WTC11 (cell line): Measurements from ENCODE around the gene INVS. TPM values are rescaled to one million over a fixed set of nuclear protein-coding genes. Genes with fewer than 3 reads are reported as not detected.

Source experiments
- ATAC-seq: fragments of 200-7000 bp; cut with Tn5 transposase; 2 replicates; pipeline ENCODE4 v1.10.0; 2021; ENCODE audit warnings: mild to moderate bottlenecking, moderate library complexity
- CTCF ChIA-PET: fragments of 300-600 bp; sonication (Branson Sonifier 250); formaldehyde crosslinking; loops from one replicate; lab custom pipeline; 2021; ENCODE audit warnings: antibody characterized with exemption; lab: Charles Lee
- POLR2A ChIA-PET: fragments of 350-600 bp; sonication (Branson Sonifier 250); formaldehyde crosslinking; loops from one replicate; lab custom pipeline; 2021; ENCODE audit warnings: antibody characterized with exemption; lab: Charles Lee
- DNase-seq: peaks from one replicate; pipeline ENCODE4 v3.0.0; 2021; ENCODE audit warnings: low spot score
- H3K27ac Mint-ChIP-seq: 2 replicates; pipeline ENCODE4 v1.8.0; 2021; ENCODE audit warnings: mixed read lengths
- H3K27me3 Mint-ChIP-seq: 2 replicates; pipeline ENCODE4 v1.8.0; 2021; ENCODE audit warnings: low read depth, mild to moderate bottlenecking, moderate library complexity, mixed read lengths
- H3K36me3 Mint-ChIP-seq: 2 replicates; pipeline ENCODE4 v1.8.0; 2021; ENCODE audit warnings: mixed read lengths
- H3K4me1 Mint-ChIP-seq: 2 replicates; pipeline ENCODE4 v1.8.0; 2022; ENCODE audit warnings: mixed read lengths
- H3K4me3 Mint-ChIP-seq: 2 replicates; pipeline ENCODE4 v1.8.0; 2021; ENCODE audit warnings: mild to moderate bottlenecking, moderate library complexity, mixed read lengths
- H3K9me3 Mint-ChIP-seq: 2 replicates; pipeline ENCODE4 v1.8.0; 2021; ENCODE audit warnings: mixed read lengths
- CREB1 ChIP-seq: sonication (generic); formaldehyde crosslinking; IDR thresholded peaks from 2 replicates; pipeline ENCODE4 v1.8.0; 2023; ENCODE audit warnings: mild to moderate bottlenecking, missing genetic modification reagents
- CREM ChIP-seq: sonication (generic); formaldehyde crosslinking; IDR thresholded peaks from 2 replicates; pipeline ENCODE4 v1.8.1; 2022; ENCODE audit warnings: mild to moderate bottlenecking, missing genetic modification reagents, moderate library complexity
- ESRRA ChIP-seq: sonication (generic); formaldehyde crosslinking; IDR thresholded peaks from 2 replicates; pipeline ENCODE4 v1.8.1; 2022; ENCODE audit warnings: mild to moderate bottlenecking, missing genetic modification reagents, borderline replicate concordance
- KAT7 ChIP-seq: sonication (generic); formaldehyde crosslinking; IDR thresholded peaks from 2 replicates; pipeline ENCODE4 v1.8.1; 2023; ENCODE audit warnings: missing genetic modification reagents, mild to moderate bottlenecking, borderline replicate concordance
- NR1H2 ChIP-seq: sonication (generic); formaldehyde crosslinking; IDR thresholded peaks from 2 replicates; pipeline ENCODE4 v1.9.0; 2021; ENCODE audit warnings: mild to moderate bottlenecking, moderate library complexity, missing genetic modification reagents
- ZNF232 ChIP-seq: sonication (generic); formaldehyde crosslinking; IDR thresholded peaks from 2 replicates; pipeline ENCODE4 v1.8.0; 2022; ENCODE audit warnings: mild to moderate bottlenecking, missing genetic modification reagents
- ZNF396 ChIP-seq: fragments of 250-450 bp; sonication (Bioruptor Pico); IDR thresholded peaks from 2 replicates; pipeline ENCODE4 v1.8.0; 2021; ENCODE audit warnings: mild to moderate bottlenecking, moderate library complexity, borderline replicate concordance
- ZNF416 ChIP-seq: fragments of 250-450 bp; sonication (Bioruptor Pico); IDR thresholded peaks from 2 replicates; pipeline ENCODE4 v1.9.0; 2021; ENCODE audit warnings: mild to moderate bottlenecking, inconsistent platforms
- total RNA-seq: library from RNA; stranded (reverse); gene quantifications from 3 replicates; pipeline ENCODE4 v1.2.3, GENCODE V29; 2021
- TF ChIP-seq, protein P1 (sequence below): sonication (generic); formaldehyde crosslinking; IDR thresholded peaks from 2 replicates; pipeline ENCODE4 v1.8.0; 2023; ENCODE audit warnings: mild to moderate bottlenecking, missing genetic modification reagents
- TF ChIP-seq, protein P2 (sequence below): sonication (generic); formaldehyde crosslinking; IDR thresholded peaks from 2 replicates; pipeline ENCODE4 v1.8.0; 2022; ENCODE audit warnings: mild to moderate bottlenecking, missing genetic modification reagents
- TF ChIP-seq, protein P3 (sequence below): fragments of 200-600 bp; IDR thresholded peaks from 2 replicates; pipeline ENCODE4 v1.8.0; 2022; ENCODE audit warnings: antibody characterized with exemption
- TF ChIP-seq, protein P4 (sequence below): fragments of 250-450 bp; sonication (Bioruptor Pico); IDR thresholded peaks from 2 replicates; pipeline ENCODE4 v1.9.0; 2021; ENCODE audit warnings: mild to moderate bottlenecking
- TF ChIP-seq, protein P5 (sequence below): sonication (generic); formaldehyde crosslinking; IDR thresholded peaks from 2 replicates; pipeline ENCODE4 v1.8.0; 2022; ENCODE audit warnings: mild to moderate bottlenecking, missing genetic modification reagents
- TF ChIP-seq, protein P6 (sequence below): fragments of 250-450 bp; sonication (Bioruptor Pico); IDR thresholded peaks from 2 replicates; pipeline ENCODE4 v1.9.0; 2021; ENCODE audit warnings: mild to moderate bottlenecking, borderline replicate concordance
- TF ChIP-seq, protein P7 (sequence below): sonication (generic); formaldehyde crosslinking; IDR thresholded peaks from 2 replicates; pipeline ENCODE4 v1.8.1; 2023; ENCODE audit warnings: mild to moderate bottlenecking, missing genetic modification reagents, moderate library complexity
- TF ChIP-seq, protein P8 (sequence below): fragments of 250-450 bp; sonication (Bioruptor Pico); IDR thresholded peaks from 2 replicates; pipeline ENCODE4 v1.9.0; 2021; ENCODE audit warnings: mild to moderate bottlenecking
- TF ChIP-seq, protein P9 (sequence below): sonication (generic); formaldehyde crosslinking; IDR thresholded peaks from 2 replicates; pipeline ENCODE4 v1.8.1; 2022; ENCODE audit warnings: low read depth, mild to moderate bottlenecking, moderate library complexity, missing genetic modification reagents, borderline replicate concordance
- TF ChIP-seq, protein P10 (sequence below): sonication (generic); formaldehyde crosslinking; IDR thresholded peaks from 2 replicates; pipeline ENCODE4 v1.8.1; 2023; ENCODE audit warnings: mild to moderate bottlenecking, moderate library complexity, missing genetic modification reagents

Gene INVS
- total RNA-seq, 1 experiment from 2014 or later = 8.1 TPM

DNA sequence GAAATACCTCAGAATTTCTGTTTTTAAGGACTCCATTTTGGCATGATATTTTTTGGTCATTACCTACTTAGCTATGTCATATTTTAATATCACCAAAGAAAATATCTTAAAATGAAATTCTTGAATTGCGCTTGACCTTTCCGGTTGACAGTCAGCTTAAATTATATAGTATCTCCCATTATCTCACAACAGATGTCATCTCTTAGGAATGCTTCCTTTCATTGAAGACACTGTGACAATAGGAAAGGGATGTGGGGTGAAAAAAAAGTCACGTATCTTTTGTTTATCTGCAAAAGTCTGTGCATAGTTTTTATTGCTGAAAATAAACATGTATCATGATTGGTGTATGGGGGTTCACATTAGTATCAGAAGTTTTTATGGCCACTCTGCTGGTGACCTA, 105.8 kb downstream of the INVS start (continued):
- TF ChIP-seq, protein P1, sequence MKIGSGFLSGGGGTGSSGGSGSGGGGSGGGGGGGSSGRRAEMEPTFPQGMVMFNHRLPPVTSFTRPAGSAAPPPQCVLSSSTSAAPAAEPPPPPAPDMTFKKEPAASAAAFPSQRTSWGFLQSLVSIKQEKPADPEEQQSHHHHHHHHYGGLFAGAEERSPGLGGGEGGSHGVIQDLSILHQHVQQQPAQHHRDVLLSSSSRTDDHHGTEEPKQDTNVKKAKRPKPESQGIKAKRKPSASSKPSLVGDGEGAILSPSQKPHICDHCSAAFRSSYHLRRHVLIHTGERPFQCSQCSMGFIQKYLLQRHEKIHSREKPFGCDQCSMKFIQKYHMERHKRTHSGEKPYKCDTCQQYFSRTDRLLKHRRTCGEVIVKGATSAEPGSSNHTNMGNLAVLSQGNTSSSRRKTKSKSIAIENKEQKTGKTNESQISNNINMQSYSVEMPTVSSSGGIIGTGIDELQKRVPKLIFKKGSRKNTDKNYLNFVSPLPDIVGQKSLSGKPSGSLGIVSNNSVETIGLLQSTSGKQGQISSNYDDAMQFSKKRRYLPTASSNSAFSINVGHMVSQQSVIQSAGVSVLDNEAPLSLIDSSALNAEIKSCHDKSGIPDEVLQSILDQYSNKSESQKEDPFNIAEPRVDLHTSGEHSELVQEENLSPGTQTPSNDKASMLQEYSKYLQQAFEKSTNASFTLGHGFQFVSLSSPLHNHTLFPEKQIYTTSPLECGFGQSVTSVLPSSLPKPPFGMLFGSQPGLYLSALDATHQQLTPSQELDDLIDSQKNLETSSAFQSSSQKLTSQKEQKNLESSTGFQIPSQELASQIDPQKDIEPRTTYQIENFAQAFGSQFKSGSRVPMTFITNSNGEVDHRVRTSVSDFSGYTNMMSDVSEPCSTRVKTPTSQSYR (CRISPR knock-in tag) = no peak
- TF ChIP-seq ZNF416 (CRISPR knock-in tag) (no peak), KAT7 (CRISPR knock-in tag) (no peak), ESRRA (CRISPR knock-in tag) (no peak), ZNF232 (CRISPR knock-in tag) (no peak), CREM (CRISPR knock-in tag) (no peak)
- TF ChIP-seq, protein P2, sequence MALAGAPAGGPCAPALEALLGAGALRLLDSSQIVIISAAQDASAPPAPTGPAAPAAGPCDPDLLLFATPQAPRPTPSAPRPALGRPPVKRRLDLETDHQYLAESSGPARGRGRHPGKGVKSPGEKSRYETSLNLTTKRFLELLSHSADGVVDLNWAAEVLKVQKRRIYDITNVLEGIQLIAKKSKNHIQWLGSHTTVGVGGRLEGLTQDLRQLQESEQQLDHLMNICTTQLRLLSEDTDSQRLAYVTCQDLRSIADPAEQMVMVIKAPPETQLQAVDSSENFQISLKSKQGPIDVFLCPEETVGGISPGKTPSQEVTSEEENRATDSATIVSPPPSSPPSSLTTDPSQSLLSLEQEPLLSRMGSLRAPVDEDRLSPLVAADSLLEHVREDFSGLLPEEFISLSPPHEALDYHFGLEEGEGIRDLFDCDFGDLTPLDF (CRISPR knock-in tag) = no peak
- TF ChIP-seq, protein P3, sequence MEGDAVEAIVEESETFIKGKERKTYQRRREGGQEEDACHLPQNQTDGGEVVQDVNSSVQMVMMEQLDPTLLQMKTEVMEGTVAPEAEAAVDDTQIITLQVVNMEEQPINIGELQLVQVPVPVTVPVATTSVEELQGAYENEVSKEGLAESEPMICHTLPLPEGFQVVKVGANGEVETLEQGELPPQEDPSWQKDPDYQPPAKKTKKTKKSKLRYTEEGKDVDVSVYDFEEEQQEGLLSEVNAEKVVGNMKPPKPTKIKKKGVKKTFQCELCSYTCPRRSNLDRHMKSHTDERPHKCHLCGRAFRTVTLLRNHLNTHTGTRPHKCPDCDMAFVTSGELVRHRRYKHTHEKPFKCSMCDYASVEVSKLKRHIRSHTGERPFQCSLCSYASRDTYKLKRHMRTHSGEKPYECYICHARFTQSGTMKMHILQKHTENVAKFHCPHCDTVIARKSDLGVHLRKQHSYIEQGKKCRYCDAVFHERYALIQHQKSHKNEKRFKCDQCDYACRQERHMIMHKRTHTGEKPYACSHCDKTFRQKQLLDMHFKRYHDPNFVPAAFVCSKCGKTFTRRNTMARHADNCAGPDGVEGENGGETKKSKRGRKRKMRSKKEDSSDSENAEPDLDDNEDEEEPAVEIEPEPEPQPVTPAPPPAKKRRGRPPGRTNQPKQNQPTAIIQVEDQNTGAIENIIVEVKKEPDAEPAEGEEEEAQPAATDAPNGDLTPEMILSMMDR = no peak

DNA sequence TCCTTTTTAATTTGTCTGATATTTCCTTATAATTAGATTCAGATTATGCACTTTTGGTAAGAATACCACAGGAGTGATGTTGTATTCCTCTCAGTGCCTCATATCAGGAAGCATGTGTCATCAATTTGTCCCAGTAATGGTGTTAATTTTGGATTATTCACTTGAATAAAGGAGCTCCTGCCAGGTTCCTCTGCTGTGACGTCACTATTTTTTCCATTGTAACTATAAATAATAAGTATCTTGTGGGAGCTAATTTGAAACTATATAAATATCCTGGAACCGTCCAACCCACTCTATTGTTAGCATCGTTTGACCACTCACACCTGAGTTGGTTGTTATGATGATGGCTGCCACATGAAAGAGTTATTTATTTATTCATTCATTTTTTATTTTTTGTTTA, 107.9 kb downstream of the INVS start:
- DNase-seq = no peak
- H3K4me3 Mint-ChIP-seq = no peak overlapping the region
- CTCF ChIA-PET = interaction anchor here (1.2 kb wide), 1 partner anchor 10 kb away, joined by 3 read pairs; no protein-coding TSS in a partner anchor
- H3K27me3 Mint-ChIP-seq = no peaks in the 10 kb centered on the region
- POLR2A ChIA-PET = no interaction called here
- ATAC-seq = no peak
- H3K4me1 Mint-ChIP-seq = peaks cover 15% of the 10 kb centered on the region
- no peaks in the 10 kb centered on the region for H3K36me3 Mint-ChIP-seq
- H3K27ac Mint-ChIP-seq = no peak overlapping the region
- no peaks in the 10 kb centered on the region for H3K9me3 Mint-ChIP-seq
- no peak for TF ChIP-seq CREB1 (CRISPR knock-in tag)
- TF ChIP-seq, protein P4, sequence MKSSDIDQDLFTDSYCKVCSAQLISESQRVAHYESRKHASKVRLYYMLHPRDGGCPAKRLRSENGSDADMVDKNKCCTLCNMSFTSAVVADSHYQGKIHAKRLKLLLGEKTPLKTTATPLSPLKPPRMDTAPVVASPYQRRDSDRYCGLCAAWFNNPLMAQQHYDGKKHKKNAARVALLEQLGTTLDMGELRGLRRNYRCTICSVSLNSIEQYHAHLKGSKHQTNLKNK = no peak
- TF ChIP-seq, protein P5, sequence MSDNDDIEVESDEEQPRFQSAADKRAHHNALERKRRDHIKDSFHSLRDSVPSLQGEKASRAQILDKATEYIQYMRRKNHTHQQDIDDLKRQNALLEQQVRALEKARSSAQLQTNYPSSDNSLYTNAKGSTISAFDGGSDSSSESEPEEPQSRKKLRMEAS (CRISPR knock-in tag) = no peak
- TF ChIP-seq, protein P6, sequence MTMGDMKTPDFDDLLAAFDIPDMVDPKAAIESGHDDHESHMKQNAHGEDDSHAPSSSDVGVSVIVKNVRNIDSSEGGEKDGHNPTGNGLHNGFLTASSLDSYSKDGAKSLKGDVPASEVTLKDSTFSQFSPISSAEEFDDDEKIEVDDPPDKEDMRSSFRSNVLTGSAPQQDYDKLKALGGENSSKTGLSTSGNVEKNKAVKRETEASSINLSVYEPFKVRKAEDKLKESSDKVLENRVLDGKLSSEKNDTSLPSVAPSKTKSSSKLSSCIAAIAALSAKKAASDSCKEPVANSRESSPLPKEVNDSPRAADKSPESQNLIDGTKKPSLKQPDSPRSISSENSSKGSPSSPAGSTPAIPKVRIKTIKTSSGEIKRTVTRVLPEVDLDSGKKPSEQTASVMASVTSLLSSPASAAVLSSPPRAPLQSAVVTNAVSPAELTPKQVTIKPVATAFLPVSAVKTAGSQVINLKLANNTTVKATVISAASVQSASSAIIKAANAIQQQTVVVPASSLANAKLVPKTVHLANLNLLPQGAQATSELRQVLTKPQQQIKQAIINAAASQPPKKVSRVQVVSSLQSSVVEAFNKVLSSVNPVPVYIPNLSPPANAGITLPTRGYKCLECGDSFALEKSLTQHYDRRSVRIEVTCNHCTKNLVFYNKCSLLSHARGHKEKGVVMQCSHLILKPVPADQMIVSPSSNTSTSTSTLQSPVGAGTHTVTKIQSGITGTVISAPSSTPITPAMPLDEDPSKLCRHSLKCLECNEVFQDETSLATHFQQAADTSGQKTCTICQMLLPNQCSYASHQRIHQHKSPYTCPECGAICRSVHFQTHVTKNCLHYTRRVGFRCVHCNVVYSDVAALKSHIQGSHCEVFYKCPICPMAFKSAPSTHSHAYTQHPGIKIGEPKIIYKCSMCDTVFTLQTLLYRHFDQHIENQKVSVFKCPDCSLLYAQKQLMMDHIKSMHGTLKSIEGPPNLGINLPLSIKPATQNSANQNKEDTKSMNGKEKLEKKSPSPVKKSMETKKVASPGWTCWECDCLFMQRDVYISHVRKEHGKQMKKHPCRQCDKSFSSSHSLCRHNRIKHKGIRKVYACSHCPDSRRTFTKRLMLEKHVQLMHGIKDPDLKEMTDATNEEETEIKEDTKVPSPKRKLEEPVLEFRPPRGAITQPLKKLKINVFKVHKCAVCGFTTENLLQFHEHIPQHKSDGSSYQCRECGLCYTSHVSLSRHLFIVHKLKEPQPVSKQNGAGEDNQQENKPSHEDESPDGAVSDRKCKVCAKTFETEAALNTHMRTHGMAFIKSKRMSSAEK (CRISPR knock-in tag) = no peak
- TF ChIP-seq ZNF396 = no peak
- TF ChIP-seq, protein P7, sequence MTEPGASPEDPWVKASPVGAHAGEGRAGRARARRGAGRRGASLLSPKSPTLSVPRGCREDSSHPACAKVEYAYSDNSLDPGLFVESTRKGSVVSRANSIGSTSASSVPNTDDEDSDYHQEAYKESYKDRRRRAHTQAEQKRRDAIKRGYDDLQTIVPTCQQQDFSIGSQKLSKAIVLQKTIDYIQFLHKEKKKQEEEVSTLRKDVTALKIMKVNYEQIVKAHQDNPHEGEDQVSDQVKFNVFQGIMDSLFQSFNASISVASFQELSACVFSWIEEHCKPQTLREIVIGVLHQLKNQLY = no peak
- TF ChIP-seq ZNF232 (CRISPR knock-in tag) = no peak
- no peak for TF ChIP-seq ESRRA (CRISPR knock-in tag)
- TF ChIP-seq, protein P8, sequence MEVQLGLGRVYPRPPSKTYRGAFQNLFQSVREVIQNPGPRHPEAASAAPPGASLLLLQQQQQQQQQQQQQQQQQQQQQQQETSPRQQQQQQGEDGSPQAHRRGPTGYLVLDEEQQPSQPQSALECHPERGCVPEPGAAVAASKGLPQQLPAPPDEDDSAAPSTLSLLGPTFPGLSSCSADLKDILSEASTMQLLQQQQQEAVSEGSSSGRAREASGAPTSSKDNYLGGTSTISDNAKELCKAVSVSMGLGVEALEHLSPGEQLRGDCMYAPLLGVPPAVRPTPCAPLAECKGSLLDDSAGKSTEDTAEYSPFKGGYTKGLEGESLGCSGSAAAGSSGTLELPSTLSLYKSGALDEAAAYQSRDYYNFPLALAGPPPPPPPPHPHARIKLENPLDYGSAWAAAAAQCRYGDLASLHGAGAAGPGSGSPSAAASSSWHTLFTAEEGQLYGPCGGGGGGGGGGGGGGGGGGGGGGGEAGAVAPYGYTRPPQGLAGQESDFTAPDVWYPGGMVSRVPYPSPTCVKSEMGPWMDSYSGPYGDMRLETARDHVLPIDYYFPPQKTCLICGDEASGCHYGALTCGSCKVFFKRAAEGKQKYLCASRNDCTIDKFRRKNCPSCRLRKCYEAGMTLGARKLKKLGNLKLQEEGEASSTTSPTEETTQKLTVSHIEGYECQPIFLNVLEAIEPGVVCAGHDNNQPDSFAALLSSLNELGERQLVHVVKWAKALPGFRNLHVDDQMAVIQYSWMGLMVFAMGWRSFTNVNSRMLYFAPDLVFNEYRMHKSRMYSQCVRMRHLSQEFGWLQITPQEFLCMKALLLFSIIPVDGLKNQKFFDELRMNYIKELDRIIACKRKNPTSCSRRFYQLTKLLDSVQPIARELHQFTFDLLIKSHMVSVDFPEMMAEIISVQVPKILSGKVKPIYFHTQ (CRISPR knock-in tag) = no peak
- TF ChIP-seq, protein P9, sequence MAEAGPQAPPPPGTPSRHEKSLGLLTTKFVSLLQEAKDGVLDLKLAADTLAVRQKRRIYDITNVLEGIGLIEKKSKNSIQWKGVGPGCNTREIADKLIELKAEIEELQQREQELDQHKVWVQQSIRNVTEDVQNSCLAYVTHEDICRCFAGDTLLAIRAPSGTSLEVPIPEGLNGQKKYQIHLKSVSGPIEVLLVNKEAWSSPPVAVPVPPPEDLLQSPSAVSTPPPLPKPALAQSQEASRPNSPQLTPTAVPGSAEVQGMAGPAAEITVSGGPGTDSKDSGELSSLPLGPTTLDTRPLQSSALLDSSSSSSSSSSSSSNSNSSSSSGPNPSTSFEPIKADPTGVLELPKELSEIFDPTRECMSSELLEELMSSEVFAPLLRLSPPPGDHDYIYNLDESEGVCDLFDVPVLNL (CRISPR knock-in tag) = no peak
- TF ChIP-seq NR1H2 (CRISPR knock-in tag) = no peak
- no peak for TF ChIP-seq ZNF416 (CRISPR knock-in tag)
- TF ChIP-seq, protein P10, sequence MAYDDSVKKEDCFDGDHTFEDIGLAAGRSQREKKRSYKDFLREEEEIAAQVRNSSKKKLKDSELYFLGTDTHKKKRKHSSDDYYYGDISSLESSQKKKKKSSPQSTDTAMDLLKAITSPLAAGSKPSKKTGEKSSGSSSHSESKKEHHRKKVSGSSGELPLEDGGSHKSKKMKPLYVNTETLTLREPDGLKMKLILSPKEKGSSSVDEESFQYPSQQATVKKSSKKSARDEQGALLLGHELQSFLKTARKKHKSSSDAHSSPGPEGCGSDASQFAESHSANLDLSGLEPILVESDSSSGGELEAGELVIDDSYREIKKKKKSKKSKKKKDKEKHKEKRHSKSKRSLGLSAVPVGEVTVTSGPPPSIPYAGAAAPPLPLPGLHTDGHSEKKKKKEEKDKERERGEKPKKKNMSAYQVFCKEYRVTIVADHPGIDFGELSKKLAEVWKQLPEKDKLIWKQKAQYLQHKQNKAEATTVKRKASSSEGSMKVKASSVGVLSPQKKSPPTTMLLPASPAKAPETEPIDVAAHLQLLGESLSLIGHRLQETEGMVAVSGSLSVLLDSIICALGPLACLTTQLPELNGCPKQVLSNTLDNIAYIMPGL (CRISPR knock-in tag) = no peak
